WI38 (cell line): ENCODE results near the gene IGSF5.

Source experiments
- H3K4me3 ChIP-seq: 2 replicates; pipeline ENCODE4 v1.5.1; 2011; ENCODE audit warnings: low read depth, mild to moderate bottlenecking, control low read depth, low read length
- CTCF ChIP-seq: IDR thresholded peaks from 2 replicates; pipeline ENCODE4 v1.5.1; 2012; ENCODE audit warnings: low read depth, mild to moderate bottlenecking, control low read depth, low read length

IGSF5 gene

GRCh38 chr21:39775816-39776215 is 30.8 kb downstream of the IGSF5 start:
- TF ChIP-seq CTCF = no peak
- no peak overlapping the region for H3K4me3 ChIP-seq

GRCh38 chr21:39776589-39776988 is 31.6 kb downstream of the IGSF5 start:
- no peak overlapping the region for H3K4me3 ChIP-seq
- TF ChIP-seq CTCF = no peak

GRCh38 chr21:39781331-39781730 is 36.3 kb downstream of the IGSF5 start:
- no peak overlapping the region for H3K4me3 ChIP-seq
- TF ChIP-seq CTCF = no peak

GRCh38 chr21:39788383-39788782 is 43.4 kb downstream of the IGSF5 start:
- no peak overlapping the region for H3K4me3 ChIP-seq
- TF ChIP-seq CTCF = 0 out of 2 replicates have a peak, but pooled peaks have one; percentile 3

GRCh38 chr21:39796466-39796865 is 51.5 kb downstream of the IGSF5 start:
- TF ChIP-seq CTCF = no peak
- no peak overlapping the region for H3K4me3 ChIP-seq

- no peak for TF ChIP-seq CTCF
- no peak overlapping the region for H3K4me3 ChIP-seq
These were observed 54.2 kb downstream of the IGSF5 start for GRCh38 chr21:39799178-39799577.

- TF ChIP-seq CTCF = no peak
- H3K4me3 ChIP-seq = no peak overlapping the region
These were observed 55.3 kb downstream of the IGSF5 start for GRCh38 chr21:39800311-39800710.
